ENCODE results near the gene LAMB4.

The LAMB4 gene

DNA sequence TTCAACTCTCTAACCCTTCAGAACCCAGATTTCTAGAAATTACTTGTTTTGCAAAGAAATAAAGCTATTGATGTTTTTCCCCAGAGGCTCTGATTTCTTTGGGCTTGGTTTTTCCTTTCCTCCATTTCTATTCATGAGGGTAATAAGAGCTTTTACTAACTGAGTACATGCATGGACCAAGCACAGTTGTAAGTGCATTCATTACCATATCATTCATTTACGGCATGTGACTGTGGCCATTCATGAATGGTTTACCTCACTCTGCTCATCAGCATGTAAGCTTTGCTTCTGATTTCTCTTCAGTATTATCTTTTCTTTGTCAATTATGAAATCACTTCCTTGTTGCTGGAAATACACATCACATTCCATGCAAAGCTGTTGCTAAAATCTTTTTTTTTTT, 42.4 kb downstream of the LAMB4 start:
- TF ChIP-seq GATA2 (IDR thresholded peaks at IDR 0.05; ENCODE audit: low read depth, low read length) = no peak
- TF ChIP-seq GATA3 (IDR thresholded peaks at IDR 0.05; ENCODE audit: low read depth, low read length) = no peak

DNA sequence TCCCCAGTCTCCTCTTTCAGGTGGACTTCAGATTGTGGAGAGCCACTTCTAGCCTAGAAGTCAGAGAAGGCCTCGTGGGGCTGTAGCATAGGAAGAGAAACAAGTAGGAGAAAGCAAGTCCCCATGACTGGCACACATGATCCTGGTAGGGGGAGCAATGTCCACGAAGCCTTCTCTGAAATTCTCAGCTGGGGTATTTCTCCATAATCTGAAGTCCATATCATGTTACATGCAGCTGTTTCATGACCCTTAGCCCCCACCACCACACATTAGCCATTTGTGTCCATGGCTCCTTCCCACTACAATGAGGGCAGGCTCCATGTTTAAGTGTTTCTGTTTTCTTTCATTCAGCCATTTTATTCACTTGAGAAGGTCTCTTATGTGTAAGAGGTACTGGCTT, 43.2 kb downstream of the LAMB4 start:
- TF ChIP-seq GATA2 (IDR thresholded peaks at IDR 0.05; ENCODE audit: low read depth, low read length) = no peak
- TF ChIP-seq GATA3 (IDR thresholded peaks at IDR 0.05; ENCODE audit: low read depth, low read length) = no peak

DNA sequence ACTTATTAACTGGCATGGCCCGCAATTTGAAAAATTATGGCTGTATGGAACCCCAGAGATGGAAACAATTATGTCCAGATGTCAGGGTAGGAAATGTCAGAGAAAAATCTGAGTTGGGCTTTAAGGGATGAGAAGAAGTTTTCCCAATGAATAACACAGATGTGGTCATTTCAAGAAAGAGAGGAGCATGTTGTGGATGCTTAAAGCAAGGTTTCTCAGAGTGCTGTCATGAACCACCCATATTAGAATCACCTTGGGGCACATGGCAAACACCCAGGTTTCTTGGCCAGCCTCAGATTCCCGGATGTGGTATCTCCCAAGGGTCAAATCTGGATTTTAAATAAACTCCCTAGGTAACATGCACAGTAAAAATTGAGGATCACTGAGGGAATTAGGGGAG, 43.6 kb downstream of the LAMB4 start:
- TF ChIP-seq GATA2 (IDR thresholded peaks at IDR 0.05; ENCODE audit: low read depth, low read length) = no peak
- no peak for TF ChIP-seq GATA3 (IDR thresholded peaks at IDR 0.05; ENCODE audit: low read depth, low read length)

DNA sequence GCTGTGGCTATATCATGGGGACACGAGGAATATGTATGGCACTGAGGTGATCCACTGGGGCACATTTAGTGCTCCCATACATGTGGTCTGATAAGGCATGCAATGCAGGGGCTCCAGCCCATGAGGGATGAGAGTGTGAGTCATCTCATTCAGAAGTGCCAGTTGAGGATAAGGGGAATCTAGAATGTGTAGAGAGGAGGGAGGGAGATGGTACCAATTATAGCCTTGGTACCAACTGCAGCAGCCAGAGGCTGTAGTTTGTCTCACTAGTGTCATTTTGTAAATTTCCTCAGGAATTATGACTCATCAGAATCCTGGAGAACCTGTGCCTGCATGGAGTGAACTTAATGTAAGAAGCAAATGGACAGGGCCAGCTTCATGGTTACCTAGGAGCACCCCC, 46.2 kb downstream of the LAMB4 start:
- no peak for TF ChIP-seq GATA2 (IDR thresholded peaks at IDR 0.05; ENCODE audit: low read depth, low read length)
- TF ChIP-seq GATA3 (IDR thresholded peaks at IDR 0.05; ENCODE audit: low read depth, low read length) = no peak

DNA sequence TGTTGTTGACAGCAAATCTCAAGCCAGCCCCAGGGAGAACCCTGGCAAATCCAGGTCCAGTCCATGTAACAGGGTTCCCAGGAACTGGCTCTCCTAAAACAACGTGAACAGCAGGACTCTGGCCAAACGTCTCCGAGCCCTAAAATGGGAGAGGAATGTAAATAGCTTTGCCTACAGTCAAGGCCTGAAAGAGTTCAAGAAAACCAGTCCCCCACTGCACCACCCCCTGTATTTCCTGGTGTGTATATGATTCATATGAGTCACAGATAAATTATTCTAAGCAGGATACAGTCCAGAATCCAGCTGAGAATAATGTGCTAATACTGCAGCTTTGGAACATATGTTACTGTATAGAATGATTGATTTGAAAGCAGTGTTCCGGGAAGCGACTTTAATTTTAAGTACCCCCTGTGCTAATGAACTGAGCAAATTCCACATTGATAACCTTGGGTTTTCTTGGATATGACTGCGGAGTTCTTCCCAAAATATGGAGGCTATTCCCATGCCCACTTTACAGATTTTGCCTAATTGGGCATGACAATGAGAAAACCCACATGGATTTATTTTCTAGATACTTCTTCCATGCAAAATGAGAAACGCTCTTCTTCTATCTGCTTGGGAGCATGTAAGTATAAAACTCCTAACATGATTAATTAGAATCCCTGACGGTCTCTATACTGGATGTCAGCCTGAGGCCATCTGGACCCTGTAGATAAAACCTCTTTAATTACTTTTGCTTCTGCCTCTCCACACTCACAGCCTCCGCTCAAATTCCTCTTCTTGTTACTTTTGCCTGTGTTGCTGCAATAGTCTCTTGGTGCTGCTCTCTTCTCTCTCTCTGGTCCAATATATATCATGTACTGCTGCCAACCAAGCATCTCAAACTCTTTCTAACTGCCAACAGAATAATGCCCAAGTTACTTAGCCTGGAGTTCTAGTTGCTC, 50.2 kb downstream of the LAMB4 start:
- no peak for TF ChIP-seq GATA3 (IDR thresholded peaks at IDR 0.05; ENCODE audit: low read depth, low read length)
- no peak for TF ChIP-seq GATA2 (IDR thresholded peaks at IDR 0.05; ENCODE audit: low read depth, low read length)

DNA sequence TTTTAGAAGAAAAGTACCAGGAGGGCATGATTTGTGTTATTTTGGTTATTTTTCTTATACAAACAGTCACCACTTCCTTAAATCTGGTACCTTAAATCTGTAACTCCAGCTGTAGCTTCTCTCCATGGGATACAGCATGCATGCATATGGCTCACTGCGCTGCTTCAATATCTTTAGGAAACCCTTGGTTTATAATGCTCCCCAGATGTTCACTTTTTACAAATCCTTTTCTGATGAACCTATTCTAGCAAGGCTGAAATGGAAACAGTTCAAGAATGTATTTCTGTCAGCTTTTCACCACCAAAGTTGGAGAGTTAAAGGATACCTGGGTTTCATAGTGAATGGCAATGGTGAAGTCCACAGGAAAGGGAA, 50.9 kb downstream of the LAMB4 start:
- TF ChIP-seq GATA3 (IDR thresholded peaks at IDR 0.05; ENCODE audit: low read depth, low read length) (no peak), GATA2 (IDR thresholded peaks at IDR 0.05; ENCODE audit: low read depth, low read length) (no peak)

DNA sequence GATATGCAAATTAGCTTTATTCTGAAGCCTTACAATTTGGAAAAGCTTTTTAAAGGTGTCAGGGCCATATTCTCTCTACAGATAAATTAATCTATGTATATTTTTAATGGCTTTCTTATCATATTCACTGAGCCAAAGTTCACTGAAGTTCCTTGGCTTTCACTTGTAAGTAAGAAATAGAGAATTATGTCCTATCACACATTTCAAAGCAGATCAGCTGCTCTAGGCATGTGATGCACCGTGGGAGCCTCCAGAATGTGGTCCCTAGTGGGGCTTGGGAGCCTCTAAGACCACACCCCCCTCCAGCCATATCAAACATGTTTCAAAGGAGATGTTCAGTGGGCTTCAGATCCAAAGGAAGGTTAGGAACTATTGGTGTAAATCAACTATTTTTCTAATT, 51.5 kb downstream of the LAMB4 start:
- no peak for TF ChIP-seq GATA2 (IDR thresholded peaks at IDR 0.05; ENCODE audit: low read depth, low read length)

DNA sequence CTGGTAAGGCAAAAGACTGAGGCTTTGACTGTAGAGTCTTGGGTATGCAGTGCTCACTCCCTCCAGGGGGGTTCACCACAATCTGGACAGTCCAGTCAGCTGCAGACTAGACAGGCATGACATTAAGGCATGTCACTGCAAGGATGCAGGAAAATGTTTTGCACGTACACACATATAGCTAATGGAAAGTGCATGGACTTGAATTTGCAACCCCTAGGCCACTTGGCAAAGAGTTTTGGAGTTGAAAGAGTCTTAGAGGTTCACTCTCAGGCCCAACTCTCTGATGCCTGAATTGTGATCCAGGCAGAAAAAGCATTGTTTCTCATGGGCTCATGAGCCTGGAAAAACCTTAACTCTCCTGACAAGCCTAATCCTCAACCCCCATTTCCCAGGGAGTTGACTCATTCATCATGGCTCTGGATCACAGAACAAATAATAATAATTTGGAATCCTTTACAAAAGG, 51.9 kb downstream of the LAMB4 start:
- no peak for TF ChIP-seq GATA3 (IDR thresholded peaks at IDR 0.05; ENCODE audit: low read depth, low read length)
- TF ChIP-seq GATA2 (IDR thresholded peaks at IDR 0.05; ENCODE audit: low read depth, low read length) = no peak

DNA sequence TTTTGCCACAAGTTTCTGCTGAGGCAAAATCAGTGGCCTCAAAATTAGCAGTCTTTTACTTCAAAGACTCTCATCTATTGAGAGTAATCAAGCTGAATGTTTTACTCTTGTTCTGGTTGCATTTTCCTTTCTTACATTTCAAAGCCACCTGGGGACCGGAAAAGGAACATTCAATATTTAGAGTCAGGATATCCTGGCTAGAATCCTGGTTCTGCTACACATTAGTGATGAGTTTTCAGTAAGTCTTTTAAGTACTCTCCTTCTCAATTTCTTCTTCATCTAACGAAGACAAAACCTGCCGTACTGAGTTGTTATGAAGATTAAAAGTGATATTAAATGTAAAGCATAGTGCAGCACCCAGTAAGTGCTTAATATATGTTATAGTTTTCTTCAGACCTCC, 52.5 kb downstream of the LAMB4 start:
- TF ChIP-seq GATA2 (IDR thresholded peaks at IDR 0.05; ENCODE audit: low read depth, low read length) = no peak
- TF ChIP-seq GATA3 (IDR thresholded peaks at IDR 0.05; ENCODE audit: low read depth, low read length) = no peak

DNA sequence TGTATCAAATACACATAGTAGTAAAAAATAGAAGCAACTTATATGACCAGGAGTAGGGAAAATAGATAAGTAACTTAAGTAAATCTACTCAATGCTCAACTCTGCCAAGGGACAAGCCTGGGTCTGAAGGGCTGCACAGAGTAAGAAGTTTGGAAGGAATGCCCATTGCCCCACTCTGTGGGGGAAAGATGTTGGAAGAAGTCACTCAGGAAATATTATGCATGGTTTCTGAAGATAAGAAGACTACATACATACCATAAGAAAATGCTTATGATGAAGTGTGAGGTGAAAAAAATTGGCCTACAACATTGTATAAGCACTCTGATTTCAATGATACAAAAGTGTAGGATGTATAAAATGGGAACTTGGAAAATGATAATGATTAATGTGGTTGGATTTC, 54.0 kb downstream of the LAMB4 start:
- TF ChIP-seq GATA2 (IDR thresholded peaks at IDR 0.05; ENCODE audit: low read depth, low read length) (no peak), GATA3 (IDR thresholded peaks at IDR 0.05; ENCODE audit: low read depth, low read length) (no peak)

DNA sequence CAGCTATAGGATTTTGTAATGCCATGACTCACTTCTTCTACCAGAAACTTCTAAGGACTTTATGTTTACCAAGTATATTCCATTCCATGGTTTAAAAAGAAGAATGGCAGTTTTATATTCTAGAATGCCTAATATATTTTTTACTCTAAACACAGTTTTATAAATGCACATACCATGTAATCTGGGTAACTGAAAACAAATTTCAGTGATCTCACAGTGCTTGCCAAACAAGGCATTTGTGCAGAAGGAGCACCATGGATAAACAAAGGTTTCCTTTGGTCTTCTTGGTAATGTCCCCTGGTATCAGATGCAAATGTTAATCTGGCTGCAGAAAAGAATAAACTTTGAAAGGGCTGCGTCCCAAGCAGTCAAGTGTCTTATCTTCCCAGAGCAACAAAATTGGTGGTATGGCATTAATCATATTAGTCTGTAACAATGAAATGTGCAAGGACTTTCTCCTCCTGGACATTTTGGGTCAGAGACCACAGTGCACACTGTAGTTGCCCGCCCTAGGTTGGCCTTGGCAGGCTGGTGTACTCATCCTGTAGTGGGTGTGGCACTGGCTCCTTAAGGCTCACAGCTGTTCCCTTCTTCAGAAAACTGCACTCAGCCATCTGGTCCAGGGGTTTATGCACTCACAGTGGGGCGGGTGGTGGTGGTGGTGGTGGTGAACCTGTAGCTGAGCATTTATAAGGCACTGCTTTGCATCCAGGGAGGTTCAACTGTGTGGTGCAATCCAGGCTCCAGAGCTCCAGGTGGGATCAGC, 56.7 kb downstream of the LAMB4 start:
- TF ChIP-seq GATA3 (IDR thresholded peaks at IDR 0.05; ENCODE audit: low read depth, low read length) (no peak), GATA2 (IDR thresholded peaks at IDR 0.05; ENCODE audit: low read depth, low read length) (no peak)

DNA sequence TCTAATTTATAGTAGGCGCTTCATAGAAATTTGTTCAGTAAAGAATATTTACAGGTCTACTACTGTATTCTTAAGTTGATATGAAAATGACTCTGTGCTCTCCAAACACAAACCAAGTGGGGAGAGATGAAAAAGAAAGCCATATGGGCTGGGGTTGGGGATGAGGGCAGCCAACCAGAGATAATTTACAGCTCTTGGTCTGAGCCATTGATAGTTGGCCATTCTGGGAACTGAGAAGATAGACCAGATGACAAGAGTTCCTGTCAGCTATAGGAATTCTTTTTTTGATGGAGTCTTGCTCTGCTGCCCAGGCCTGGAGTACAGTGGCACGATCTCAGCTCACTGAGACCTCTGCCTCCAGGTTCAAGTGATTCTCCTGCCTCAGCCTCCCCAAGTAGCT, 57.4 kb downstream of the LAMB4 start:
- TF ChIP-seq GATA3 (IDR thresholded peaks at IDR 0.05; ENCODE audit: low read depth, low read length) = no peak
- TF ChIP-seq GATA2 (IDR thresholded peaks at IDR 0.05; ENCODE audit: low read depth, low read length) = no peak

DNA sequence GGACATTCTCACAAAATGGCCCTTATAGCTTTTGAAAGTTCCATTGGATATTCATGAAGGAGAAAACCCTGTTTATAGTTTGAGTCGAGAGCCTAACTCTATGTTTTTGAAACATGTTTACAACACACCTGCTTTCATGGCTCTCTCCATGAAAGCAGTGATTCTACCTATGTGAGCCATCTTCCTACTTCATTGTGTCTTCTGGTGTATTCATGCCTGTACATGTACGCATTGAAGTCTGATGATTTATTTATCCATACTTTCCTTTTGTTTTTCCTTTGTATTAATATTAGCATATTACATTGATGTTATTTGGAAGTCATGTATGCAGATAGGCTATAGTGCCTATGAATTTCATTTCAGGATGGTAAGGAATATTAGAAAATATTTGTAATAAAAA, 58.0 kb downstream of the LAMB4 start:
- TF ChIP-seq GATA2 (IDR thresholded peaks at IDR 0.05; ENCODE audit: low read depth, low read length) (no peak), GATA3 (IDR thresholded peaks at IDR 0.05; ENCODE audit: low read depth, low read length) (no peak)

DNA sequence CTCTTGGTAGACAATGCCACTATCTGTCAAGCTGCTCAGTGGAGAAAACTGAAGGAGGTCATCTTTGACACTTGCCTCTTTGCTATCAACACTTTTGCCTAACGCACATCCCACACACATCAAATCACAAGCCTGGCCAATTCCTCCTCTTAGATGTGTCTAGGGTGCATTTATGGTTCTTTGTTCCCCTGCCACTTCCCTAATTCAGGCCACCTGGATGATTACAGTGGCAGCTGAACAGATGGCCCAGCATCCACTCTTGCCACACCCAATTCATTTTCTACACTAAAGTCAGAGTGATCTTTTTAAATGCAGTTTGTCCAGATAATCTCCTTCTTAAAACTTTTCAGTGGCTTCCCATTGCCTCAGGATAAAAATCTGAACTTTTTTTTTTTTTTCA, 58.6 kb downstream of the LAMB4 start:
- no peak for TF ChIP-seq GATA3 (IDR thresholded peaks at IDR 0.05; ENCODE audit: low read depth, low read length)
- no peak for TF ChIP-seq GATA2 (IDR thresholded peaks at IDR 0.05; ENCODE audit: low read depth, low read length)

DNA sequence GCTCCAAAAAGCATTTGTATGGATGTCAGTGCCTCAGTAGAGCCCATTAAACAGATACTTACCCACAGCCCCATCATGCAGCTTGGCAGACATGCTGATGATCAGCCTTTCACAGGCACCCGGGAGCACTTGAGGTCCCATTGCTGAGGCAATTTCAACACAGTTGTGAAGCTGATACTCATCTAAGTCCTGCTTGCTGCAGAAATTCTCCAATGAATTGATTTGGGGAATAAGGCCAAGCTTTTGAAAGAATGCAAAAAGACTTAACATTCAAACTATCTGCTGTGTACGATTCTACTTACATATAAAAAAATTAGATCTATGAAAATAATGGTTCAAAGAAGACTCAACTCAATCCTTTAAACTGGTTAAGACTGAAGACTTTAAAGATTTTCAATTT, 60.5 kb downstream of the LAMB4 start:
- no peak for TF ChIP-seq GATA3 (IDR thresholded peaks at IDR 0.05; ENCODE audit: low read depth, low read length)
- TF ChIP-seq GATA2 (IDR thresholded peaks at IDR 0.05; ENCODE audit: low read depth, low read length) = no peak

Data from SH-SY5Y (cell line).